HCT116 (cell line): Measurements from ENCODE around the gene LPIN1.

ENCODE experiments used
- EGR1 ChIP-seq: IDR thresholded peaks from 2 replicates; pipeline ENCODE4 v1.6.1; 2012; ENCODE audit warnings: low read depth
- ELF1 ChIP-seq: IDR thresholded peaks from 2 replicates; pipeline ENCODE4 v1.6.1; 2012; ENCODE audit warnings: low read depth, borderline replicate concordance
- EZH2phosphoT487 ChIP-seq: fragments of 200-600 bp; IDR thresholded peaks from 2 replicates; pipeline ENCODE4 v1.6.1; 2018; ENCODE audit warnings: antibody characterized with exemption, borderline replicate concordance
- FOSL1 ChIP-seq: IDR thresholded peaks from 2 replicates; pipeline ENCODE4 v1.6.1; 2012; ENCODE audit warnings: low read depth
- JUND ChIP-seq: IDR thresholded peaks from 2 replicates; pipeline ENCODE4 v1.6.1; 2012
- POLR2A ChIP-seq: IDR thresholded peaks from 2 replicates; pipeline ENCODE4 v1.7.0; 2011; ENCODE audit warnings: borderline replicate concordance; ENCODE audit not compliant: insufficient read depth, insufficient read length; ENCODE audit errors: extremely low read depth
- POLR2AphosphoS5 ChIP-seq: IDR thresholded peaks from 2 replicates; pipeline ENCODE4 v1.6.1; 2011; ENCODE audit warnings: mild to moderate bottlenecking, low read depth, low read length, moderate library complexity
- SIN3A ChIP-seq: IDR thresholded peaks from 2 replicates; pipeline ENCODE4 v1.6.1; 2012; ENCODE audit warnings: low read depth
- SRF ChIP-seq: IDR thresholded peaks from 2 replicates; pipeline ENCODE4 v1.6.1; 2012; ENCODE audit warnings: low read depth
- ZFX ChIP-seq: fragments of 450-650 bp; IDR thresholded peaks from 2 replicates; pipeline ENCODE4 v1.6.1; 2017
- ZNF274 ChIP-seq: fragments of 200-500 bp; sonication (Bioruptor generic); IDR thresholded peaks from 2 replicates; pipeline ENCODE4 v1.6.1; 2014; ENCODE audit warnings: mild to moderate bottlenecking, low read depth, low read length, inconsistent platforms
- TF ChIP-seq, protein P1 (sequence below), 3 experiments: fragments of 200-600 bp in 1 of 3; sonication (generic) in 1 of 3; IDR thresholded peaks in 2 of 3; conservative IDR thresholded peaks in 1 of 3; 2 replicates each; pipeline ENCODE4 v1.5.1; 2012 to 2017; ENCODE audit warnings: low read depth in 2 of 3, low read length in 2 of 3, antibody characterized with exemption in 1 of 3, borderline replicate concordance in 1 of 3, control low read depth in 1 of 3, mild to moderate bottlenecking in 1 of 3, mixed read lengths in 1 of 3, mixed run types in 1 of 3, moderate library complexity in 1 of 3; ENCODE audit not compliant: insufficient read depth in 1 of 3
- TF ChIP-seq, protein P2 (sequence below): IDR thresholded peaks from 2 replicates; pipeline ENCODE4 v1.6.1; 2012; ENCODE audit warnings: low read depth
- TF ChIP-seq, protein P3 (sequence below): IDR thresholded peaks from 2 replicates; pipeline ENCODE4 v1.6.1; 2012

DNA sequence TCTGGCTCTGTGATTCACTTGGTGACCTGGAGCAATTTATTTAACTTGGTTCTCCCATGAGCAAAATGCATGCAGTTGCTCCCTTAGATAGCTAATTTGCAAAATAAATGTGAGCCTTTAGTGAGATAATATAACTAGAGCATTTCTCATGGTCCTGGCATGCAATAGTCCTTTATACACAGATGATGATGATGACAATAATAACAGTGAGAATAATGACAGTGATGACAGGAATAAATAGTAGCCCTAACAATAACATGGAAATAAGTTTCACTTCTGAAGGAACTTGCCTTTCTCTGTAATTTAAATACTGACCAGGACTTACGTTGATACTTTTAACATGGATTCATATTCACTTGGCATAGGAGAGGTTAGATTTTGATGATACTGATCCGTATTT is 49.2 kb downstream of the LPIN1 start:
- TF ChIP-seq EZH2phosphoT487: no peak
- TF ChIP-seq, protein P1, sequence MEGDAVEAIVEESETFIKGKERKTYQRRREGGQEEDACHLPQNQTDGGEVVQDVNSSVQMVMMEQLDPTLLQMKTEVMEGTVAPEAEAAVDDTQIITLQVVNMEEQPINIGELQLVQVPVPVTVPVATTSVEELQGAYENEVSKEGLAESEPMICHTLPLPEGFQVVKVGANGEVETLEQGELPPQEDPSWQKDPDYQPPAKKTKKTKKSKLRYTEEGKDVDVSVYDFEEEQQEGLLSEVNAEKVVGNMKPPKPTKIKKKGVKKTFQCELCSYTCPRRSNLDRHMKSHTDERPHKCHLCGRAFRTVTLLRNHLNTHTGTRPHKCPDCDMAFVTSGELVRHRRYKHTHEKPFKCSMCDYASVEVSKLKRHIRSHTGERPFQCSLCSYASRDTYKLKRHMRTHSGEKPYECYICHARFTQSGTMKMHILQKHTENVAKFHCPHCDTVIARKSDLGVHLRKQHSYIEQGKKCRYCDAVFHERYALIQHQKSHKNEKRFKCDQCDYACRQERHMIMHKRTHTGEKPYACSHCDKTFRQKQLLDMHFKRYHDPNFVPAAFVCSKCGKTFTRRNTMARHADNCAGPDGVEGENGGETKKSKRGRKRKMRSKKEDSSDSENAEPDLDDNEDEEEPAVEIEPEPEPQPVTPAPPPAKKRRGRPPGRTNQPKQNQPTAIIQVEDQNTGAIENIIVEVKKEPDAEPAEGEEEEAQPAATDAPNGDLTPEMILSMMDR (IDR thresholded peaks at IDR 0.05 in 2 of 3, conservative IDR thresholded peaks at IDR 0.05 in 1 of 3; ENCODE audit: borderline replicate concordance in 1 of 3, insufficient read depth in 1 of 3, low read depth in 2 of 3, low read length in 2 of 3): no peak
- TF ChIP-seq POLR2A: no peak
- TF ChIP-seq, protein P2, sequence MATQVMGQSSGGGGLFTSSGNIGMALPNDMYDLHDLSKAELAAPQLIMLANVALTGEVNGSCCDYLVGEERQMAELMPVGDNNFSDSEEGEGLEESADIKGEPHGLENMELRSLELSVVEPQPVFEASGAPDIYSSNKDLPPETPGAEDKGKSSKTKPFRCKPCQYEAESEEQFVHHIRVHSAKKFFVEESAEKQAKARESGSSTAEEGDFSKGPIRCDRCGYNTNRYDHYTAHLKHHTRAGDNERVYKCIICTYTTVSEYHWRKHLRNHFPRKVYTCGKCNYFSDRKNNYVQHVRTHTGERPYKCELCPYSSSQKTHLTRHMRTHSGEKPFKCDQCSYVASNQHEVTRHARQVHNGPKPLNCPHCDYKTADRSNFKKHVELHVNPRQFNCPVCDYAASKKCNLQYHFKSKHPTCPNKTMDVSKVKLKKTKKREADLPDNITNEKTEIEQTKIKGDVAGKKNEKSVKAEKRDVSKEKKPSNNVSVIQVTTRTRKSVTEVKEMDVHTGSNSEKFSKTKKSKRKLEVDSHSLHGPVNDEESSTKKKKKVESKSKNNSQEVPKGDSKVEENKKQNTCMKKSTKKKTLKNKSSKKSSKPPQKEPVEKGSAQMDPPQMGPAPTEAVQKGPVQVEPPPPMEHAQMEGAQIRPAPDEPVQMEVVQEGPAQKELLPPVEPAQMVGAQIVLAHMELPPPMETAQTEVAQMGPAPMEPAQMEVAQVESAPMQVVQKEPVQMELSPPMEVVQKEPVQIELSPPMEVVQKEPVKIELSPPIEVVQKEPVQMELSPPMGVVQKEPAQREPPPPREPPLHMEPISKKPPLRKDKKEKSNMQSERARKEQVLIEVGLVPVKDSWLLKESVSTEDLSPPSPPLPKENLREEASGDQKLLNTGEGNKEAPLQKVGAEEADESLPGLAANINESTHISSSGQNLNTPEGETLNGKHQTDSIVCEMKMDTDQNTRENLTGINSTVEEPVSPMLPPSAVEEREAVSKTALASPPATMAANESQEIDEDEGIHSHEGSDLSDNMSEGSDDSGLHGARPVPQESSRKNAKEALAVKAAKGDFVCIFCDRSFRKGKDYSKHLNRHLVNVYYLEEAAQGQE: no peak
- TF ChIP-seq POLR2AphosphoS5: no peak
- TF ChIP-seq ZNF274: no peak
- TF ChIP-seq, protein P3, sequence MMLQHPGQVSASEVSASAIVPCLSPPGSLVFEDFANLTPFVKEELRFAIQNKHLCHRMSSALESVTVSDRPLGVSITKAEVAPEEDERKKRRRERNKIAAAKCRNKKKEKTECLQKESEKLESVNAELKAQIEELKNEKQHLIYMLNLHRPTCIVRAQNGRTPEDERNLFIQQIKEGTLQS: no peak
- TF ChIP-seq JUND: no peak
- TF ChIP-seq ELF1: no peak
- no peak for TF ChIP-seq SRF
- no peak for TF ChIP-seq EGR1
- TF ChIP-seq ZFX: no peak
- TF ChIP-seq SIN3A: no peak
- TF ChIP-seq FOSL1: no peak
